GM12878 (cell line): Measurements from ENCODE around the gene SLC35G4.

ENCODE experiments used
- CHD1 ChIP-seq: IDR thresholded peaks from 2 replicates; pipeline ENCODE4 v1.6.1; 2012; ENCODE audit warnings: low read depth, low read length, improper control_type of control experiment
- CTCF ChIP-seq, 3 experiments: IDR thresholded peaks in 2 of 3; conservative IDR thresholded peaks in 1 of 3; 2 replicates each; pipeline ENCODE4 v1.5.1; 2011; ENCODE audit warnings: low read depth in 3 of 3, low read length in 3 of 3, mild to moderate bottlenecking in 3 of 3, control low read depth in 2 of 3, moderate library complexity in 2 of 3, inconsistent platforms in 1 of 3, mixed read lengths in 1 of 3; ENCODE audit not compliant: control insufficient read depth in 2 of 3, insufficient read depth in 1 of 3; ENCODE audit errors: extremely low read depth in 1 of 3
- FOS ChIP-seq: IDR thresholded peaks from 3 replicates; pipeline ENCODE4 v1.6.1; 2011; ENCODE audit warnings: borderline replicate concordance; ENCODE audit not compliant: insufficient read length; ENCODE audit errors: extremely low read depth
- MTA3 ChIP-seq: IDR thresholded peaks from 2 replicates; pipeline ENCODE4 v1.6.1; 2012; ENCODE audit warnings: low read length, inconsistent platforms, borderline replicate concordance
- POLR2A ChIP-seq: IDR thresholded peaks from 2 replicates; pipeline ENCODE4 v1.6.1; 2011; ENCODE audit warnings: low read depth, mild to moderate bottlenecking, low read length
- SUZ12 ChIP-seq: fragments of 200-600 bp; sonication (generic); IDR thresholded peaks from one replicate; pipeline ENCODE4 v1.6.1; 2018; ENCODE audit warnings: antibody characterized with exemption, mild to moderate bottlenecking; ENCODE audit not compliant: unreplicated experiment
- TAF1 ChIP-seq: IDR thresholded peaks from 2 replicates; pipeline ENCODE4 v1.6.1; 2011; ENCODE audit warnings: mild to moderate bottlenecking, low read depth, low read length, borderline replicate concordance
- ZBED1 ChIP-seq: IDR thresholded peaks from 2 replicates; pipeline ENCODE4 v1.6.1; 2016; ENCODE audit warnings: borderline replicate concordance
- ZBTB33 ChIP-seq: fragments of 450-650 bp; IDR thresholded peaks from 2 replicates; pipeline ENCODE4 v1.6.1; 2017; ENCODE audit warnings: mild to moderate bottlenecking
- ZBTB40 ChIP-seq: fragments of 450-650 bp; IDR thresholded peaks from 2 replicates; pipeline ENCODE4 v1.6.1; 2016; ENCODE audit warnings: mild to moderate bottlenecking, moderate library complexity, borderline replicate concordance

GRCh38 chr18:11651899-11652298 lies 42.5 kb downstream of the SLC35G4 start:
- no peak for TF ChIP-seq FOS
- TF ChIP-seq CTCF (IDR thresholded peaks at IDR 0.05 in 2 of 3, conservative IDR thresholded peaks at IDR 0.05 in 1 of 3; ENCODE audit: control insufficient read depth in 2 of 3, extremely low read depth in 1 of 3, insufficient read depth in 1 of 3, low read depth in 3 of 3, low read length in 3 of 3) = no peak
- TF ChIP-seq TAF1 = no peak
- no peak for TF ChIP-seq MTA3
- TF ChIP-seq SUZ12 = no peak
- TF ChIP-seq ZBED1 = no peak
- TF ChIP-seq ZBTB33 = no peak
- no peak for TF ChIP-seq POLR2A
- no peak for TF ChIP-seq ZBTB40
- TF ChIP-seq CHD1 = no peak
